Suppressor macrophage (primary cell): Measurements from ENCODE around the gene AXIN1.
"Not testable (repeated sequence)": the region's sequence is repeated elsewhere in the genome, so short reads cannot be mapped to it uniquely, and the experiment has no call there.

Experiments
- DNase-seq, 4 experiments: peaks; one replicate each; pipeline ENCODE4 v3.0.0-alpha.2; 2020 to 2022

AXIN1 gene

DNA sequence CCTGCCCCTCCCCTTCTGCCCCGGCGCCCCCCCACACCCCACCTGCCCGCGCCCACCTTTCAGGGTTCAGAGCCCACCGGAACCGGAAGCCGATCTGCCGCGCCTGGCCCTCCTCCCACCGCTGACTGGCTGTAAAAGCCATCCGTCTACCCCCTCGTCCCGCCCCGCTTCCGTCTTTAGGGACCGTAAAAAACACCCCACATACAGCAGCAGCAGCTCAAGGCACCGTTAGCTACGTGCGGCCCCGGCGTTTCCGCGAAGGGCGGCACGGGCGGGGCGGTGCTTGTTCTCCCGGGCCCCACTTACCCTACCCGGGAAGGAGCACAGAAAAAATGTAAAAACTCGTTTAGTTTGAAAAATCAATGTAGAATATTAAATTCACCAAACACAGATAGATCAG, 17.9 kb upstream of the AXIN1 start, which contains the start of gene MRPL28:
Gene MRPL28, minus strand, starts transcription at position 96 of the 400 bp plus-strand sequence. CDS start 320 bp downstream, outside the sequence.
- peak; percentile 96 to 97 (median 97) for DNase-seq

GRCh38 chr16:369866-370436, 17.4 kb upstream of the AXIN1 start:
- no peak for DNase-seq

GRCh38 chr16:369275-369865, 16.8 kb upstream of the AXIN1 start:
- no peak for DNase-seq

- no peak for DNase-seq
Measured at GRCh38 chr16:368388-369158, 16.1 kb upstream of the AXIN1 start.

- no peak for DNase-seq
Measured at GRCh38 chr16:367333-367903, 14.9 kb upstream of the AXIN1 start.

GRCh38 chr16:366476-366875, 14.0 kb upstream of the AXIN1 start:
- DNase-seq = no peak

DNA sequence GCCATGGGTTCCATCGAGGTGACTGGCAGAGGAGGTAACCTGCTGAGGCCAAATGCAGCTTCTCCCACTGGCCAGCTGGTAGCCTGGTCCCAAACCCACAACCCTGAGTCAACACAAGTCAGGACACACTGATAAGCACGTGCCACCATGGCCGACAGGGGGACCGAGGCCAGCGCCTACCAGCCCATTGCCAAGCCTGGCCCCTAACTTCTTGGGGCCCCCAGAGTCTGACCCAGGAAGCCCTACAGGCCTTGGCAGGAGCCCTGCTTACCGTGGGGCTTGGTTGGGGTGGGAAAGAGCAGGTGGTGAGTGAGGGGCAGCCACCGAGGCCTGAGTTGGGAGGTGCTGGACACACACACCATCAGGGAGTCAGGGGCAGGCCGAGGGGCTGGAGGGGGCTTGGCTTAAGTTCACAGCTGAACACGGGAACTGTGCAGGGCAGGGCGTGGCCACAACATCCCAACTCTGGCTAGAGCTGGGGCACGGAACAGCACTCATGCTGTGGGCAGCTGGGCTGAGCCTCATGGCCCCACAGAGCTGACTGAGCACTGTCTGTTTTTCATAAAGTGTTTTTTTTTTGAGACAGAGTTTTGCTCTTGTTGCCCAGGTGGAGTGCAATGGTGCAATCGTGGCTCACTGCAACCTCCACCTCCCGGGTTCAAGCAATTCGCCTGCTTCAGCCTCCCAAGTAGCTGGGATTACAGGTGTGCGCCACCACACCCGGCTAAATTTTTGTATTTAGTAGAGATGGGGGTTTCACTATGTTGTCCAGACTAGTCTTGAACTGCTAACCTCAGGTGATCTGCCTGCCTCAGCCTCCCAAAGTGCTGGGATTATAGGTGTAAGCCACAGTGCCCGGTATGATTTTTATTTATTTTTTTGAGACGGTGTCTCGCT, 12.3 kb upstream of the AXIN1 start:
- DNase-seq = no peak

DNA sequence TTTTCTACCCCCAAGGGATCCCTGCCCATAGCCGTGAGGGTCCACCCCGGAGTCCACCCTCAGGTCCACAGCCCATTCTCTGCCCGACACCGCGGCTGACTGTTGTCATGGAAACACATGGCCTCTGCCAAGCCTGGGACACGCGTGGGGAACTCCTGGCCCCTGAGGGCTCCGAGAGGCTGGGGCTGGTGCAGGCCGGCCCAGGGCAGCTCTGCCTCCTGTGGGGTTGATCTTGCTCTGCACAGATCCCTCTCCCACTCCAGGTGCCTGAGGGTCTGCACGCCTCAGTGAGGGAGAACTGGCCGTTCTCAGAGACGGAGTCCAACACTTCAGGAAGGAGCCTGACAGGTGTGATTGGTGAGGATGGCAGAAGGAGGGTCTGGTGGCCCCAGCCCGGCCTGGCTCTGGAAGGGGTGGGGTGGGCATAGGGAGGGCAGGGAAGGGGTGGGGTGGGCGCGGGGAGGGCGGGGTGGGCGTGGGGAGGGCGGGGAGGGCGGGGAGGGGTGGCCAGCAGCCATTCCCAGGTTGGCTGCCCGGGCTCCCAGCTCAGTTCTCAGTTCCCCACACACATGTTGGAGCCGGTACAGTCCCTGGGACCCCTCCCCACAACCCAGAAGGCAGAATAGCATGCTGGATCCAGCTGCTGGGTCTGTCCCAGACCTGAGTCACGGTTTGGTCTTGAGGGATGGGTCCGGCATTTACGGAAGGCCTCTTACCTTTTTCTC, 11.4 kb upstream of the AXIN1 start:
- no peak for DNase-seq

- no peak for DNase-seq
Measured at GRCh38 chr16:363110-363765, 10.7 kb upstream of the AXIN1 start.

- not testable (repeated sequence) for DNase-seq
Measured at GRCh38 chr16:362702-362999, 10.1 kb upstream of the AXIN1 start.

DNA sequence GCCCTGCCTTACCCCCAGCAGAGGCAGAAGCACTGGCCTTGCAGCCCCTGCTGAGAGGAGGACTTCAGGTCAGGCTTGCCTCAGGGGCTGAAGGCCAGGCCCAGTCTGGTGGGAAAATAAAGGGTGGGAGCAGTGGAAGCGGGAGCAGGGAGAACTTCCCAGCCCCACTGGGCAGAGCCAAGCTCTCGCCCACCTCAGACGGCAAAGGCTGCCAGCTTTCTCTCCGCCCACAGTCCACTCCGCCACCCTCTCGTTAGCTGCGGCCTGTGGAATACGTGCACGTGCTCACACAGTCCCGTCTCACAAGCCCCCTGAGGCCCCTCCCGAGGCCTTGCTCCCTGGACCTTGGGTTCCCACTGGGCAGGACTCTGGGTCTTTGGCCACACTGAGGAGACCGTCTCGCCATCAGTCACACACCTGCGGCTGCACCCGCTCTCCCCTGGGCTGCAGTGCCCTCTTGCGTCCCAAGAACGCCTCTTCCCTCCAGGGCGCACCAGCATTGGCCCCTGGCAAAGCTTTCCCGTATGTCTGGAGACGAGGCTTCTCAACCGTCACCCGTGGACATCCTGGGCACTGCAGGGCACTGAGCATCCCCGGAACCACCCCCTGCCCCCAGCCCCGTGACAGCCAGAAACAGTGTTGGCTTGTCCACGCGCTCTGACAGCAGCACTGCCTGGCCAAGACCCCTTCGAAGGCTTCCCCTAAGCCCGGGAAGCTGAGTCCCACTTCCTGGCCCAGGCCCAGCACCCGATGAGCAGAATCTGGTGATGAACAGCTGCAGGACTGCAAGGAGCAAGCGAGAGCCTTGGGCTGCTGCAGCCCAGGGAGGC, 9.6 kb upstream of the AXIN1 start:
- peak; percentile 70 to 90 (median 77) for DNase-seq

- DNase-seq = no peak
Measured at GRCh38 chr16:361341-361871, 8.9 kb upstream of the AXIN1 start.

DNA sequence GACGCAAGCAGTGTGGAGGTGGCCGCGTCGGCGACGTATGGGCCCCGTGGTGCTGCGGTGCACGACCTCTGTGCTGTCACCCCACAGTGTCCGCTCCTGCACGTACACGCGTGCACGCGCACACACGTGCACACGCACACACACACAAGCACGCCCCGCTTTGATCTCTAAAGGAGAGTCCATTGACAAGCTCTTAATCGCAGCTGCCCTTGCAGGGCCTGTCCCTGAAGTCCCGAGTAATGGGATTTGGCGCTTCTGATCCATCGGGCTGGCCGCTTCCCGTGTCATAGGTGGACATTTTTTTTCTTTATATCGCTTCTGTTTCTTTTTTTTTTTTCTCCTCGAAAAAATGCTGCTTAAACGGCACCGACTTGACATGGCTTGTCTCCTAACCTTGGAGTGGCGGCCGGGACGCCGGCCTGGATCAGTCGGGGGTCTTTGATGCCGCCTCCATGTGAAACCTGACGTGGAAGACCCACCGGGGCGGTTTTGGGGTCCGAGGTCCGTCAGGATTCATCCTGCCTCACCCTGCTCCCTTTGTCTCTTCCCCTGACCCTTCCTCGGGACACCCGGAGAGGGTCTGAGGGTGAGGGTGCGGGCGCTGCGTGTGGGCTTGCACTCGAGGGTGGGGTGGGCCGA, 8.3 kb upstream of the AXIN1 start:
- no peak for DNase-seq

DNA sequence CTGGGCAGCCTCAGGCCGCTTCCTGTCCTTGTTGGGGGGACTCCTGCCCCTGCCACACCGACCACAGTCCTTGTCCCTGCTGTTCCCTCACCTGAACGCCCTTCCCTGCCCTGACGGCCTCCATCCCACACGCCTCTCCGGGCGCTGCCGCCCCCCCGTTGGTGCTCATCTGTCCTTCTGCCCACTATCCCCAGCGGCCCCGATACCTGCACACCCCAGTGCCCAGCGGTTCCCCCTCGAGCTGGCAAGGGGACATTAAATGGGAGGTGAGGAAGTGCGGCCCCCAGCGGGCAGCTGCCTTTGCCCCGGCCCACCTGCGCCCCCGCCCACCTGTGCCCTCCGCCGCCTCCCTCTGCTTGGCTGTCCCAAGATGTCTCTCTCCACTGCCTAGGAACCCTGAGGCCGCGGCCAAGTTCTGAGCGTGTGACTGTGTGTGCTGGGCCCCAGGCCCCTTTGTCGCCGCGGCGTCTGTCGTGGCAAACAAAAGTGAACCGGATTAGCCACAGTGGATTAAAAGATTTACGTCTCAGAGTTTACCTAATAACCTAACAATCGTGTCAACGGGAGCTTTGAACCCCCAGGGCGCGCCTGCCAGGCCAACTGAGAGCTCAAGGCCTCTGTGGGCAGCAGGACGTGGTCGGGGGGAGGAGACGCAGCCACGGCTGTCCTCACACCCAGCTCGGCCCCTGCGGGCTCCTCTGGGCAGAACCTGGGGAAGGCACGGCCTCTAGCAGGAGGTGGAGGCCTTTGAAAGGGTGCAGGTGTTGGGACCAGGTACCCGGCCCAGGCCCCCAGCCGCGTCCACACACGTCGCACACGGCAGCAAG, 7.6 kb upstream of the AXIN1 start:
- no peak for DNase-seq

DNA sequence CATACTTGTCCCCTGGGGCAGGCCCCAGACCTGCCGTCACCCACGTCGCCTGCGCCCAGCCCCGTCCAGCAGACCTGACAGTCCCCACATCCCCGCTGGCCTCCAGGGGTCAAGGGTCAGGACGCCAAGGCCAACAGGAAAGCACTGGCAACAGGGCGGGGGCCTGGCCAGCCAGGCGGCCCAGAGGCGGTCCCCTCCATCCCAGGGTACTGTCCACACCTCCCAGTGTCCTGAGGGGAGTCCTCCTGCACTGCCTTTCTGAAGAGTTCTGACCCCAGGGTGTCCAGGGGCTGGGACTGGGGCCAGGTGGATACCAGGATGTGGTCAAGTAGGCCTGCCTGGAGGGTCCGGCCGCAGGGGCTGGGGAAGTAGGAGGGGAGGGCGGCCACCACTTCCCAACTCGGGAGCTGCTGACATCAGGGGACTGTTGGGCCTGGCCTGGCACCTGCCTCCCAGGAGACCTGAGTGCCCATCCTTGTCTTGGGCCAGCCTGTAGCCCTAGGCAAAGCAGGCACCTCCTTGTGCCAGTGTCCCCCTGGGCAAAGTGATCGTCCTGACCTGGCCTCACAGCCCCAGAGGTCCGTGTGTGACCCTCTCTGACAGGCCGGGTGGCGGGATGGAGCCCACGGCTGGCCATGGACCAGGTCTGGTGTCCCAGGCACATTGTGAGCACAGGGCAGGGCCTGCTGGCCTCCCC, 6.7 kb upstream of the AXIN1 start:
- no peak for DNase-seq

DNA sequence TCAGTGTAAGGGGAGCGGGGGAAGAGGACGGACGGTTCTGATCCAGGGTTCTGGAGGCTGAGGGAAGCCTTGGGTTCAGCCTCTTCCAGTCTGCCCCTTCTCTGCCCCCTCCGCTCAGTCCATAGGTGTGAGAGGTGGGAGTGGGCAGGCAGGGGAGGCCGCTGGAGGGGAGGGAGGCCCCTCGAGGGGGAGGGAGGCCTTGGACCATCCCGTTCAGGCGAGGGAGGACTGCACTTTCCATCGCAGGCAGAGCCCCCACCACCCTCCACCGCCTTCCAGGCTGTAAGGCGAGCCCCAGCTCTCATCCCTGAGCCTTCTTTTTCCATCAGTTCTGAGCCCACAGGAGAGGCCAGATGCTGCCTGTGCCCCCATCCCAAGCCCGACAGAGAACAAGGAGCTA, 4.2 kb upstream of the AXIN1 start:
- DNase-seq = no peak

DNA sequence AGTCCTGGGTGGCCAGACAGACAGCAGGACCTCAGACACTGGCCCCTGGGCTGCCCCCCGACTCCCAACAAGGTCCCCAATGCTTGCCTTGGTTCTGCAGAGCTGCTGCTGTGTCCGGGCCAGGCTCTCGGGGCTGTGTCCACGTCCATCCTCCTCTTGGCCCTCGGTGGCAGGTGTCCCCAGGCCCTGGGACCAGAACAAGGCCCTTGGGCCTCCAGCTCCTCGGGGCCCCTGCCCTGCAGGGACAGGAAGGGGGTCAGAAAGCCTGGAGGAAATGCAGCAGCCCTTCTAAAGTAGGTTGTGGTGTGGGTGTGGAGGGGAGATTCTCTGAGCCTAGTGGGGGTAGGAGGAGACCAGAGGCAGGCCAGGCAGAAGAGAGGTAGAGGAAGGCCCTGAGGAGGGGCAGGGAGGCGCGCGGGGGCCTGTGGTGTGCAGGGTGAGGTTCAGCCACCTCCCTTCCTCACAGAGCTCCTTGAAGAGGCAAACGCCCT, 2.5 kb upstream of the AXIN1 start:
- DNase-seq = no peak

GRCh38 chr16:354291-354881, 1.9 kb upstream of the AXIN1 start:
- no peak for DNase-seq
